ENCODE results near the gene SELENON. TPM values are rescaled to one million over a fixed set of nuclear protein-coding genes. Genes with fewer than 3 reads are reported as not detected.

The SELENON gene
- total and polyA plus RNA-seq, 9 of the 15 experiments (the other 6 are each of a cell fraction or from before 2014, with no cell fraction given), result 0.43 to 26.7 (median 7.0) TPM

DNA sequence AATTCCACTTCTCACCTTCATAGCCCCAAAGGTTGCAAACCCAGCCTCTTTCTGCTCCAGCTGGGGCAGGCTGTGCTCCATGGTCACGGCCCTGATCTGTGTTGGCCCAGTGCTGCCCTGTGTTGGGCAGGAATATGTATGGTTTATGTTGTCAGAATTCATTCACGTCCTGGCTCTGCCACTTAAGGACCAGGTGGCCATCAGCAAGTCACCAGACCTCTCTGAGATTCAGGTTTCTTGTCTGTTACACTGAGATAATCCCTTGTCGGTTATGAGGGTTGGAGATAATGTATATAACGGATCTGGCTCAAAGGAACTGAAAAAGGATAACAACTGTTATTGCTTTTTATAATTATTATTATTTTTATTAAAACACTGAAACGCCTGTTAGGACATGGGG is 39.1 kb upstream of the SELENON start (continued):
- TF ChIP-seq FOXM1 (IDR thresholded peaks at IDR 0.05; ENCODE audit: low read depth) (peak; percentile 95), FOXM1 (CRISPR knock-in tag; IDR thresholded peaks at IDR 0.05; ENCODE audit: low read depth) (no peak), PML (IDR thresholded peaks at IDR 0.05; ENCODE audit: low read length) (peak; percentile 97), NFRKB (IDR thresholded peaks at IDR 0.05; ENCODE audit: low read depth) (no peak), NFYB (IDR thresholded peaks at IDR 0.05; ENCODE audit: extremely low read depth, insufficient read length) (no peak), POLR2H (tag; IDR thresholded peaks at IDR 0.05; ENCODE audit: low read depth) (no peak), CC2D1A (IDR thresholded peaks at IDR 0.05) (peak; percentile 78), KLF16 (IDR thresholded peaks at IDR 0.05) (peak; percentile 97), HDAC1 (IDR thresholded peaks at IDR 0.05) (peak in 1 of 2 experiments; percentile 78; a peak in 2 of 4 replicates), IFI16 (CRISPR knock-in tag; IDR thresholded peaks at IDR 0.05) (no peak), ZNF696 (CRISPR knock-in tag; conservative IDR thresholded peaks at IDR 0.05) (no peak), CTBP1 (IDR thresholded peaks at IDR 0.05; ENCODE audit: borderline replicate concordance) (peak; percentile 75), PYGO2 (tag; IDR thresholded peaks at IDR 0.05) (no peak), GTF2F1 (IDR thresholded peaks at IDR 0.05; ENCODE audit: low read depth, low read length) (no peak), NCOR1 (IDR thresholded peaks at IDR 0.05) (peak; percentile 91), TBL1XR1 (IDR thresholded peaks at IDR 0.05; ENCODE audit: low read length in 2 of 2) (peak in 1 of 2 experiments; percentile 78; a peak in 1 of 4 replicates), HDAC3 (IDR thresholded peaks at IDR 0.05; ENCODE audit: borderline replicate concordance, partially characterized antibody) (peak; percentile 79), ARNT (IDR thresholded peaks at IDR 0.05) (peak in 1 of 2 experiments; percentile 52; a peak in 1 of 4 replicates), ZC3H8 (IDR thresholded peaks at IDR 0.05) (no peak), ZNF766 (CRISPR knock-in tag; conservative IDR thresholded peaks at IDR 0.05) (peak; percentile 85)
- TF ChIP-seq, protein P1, sequence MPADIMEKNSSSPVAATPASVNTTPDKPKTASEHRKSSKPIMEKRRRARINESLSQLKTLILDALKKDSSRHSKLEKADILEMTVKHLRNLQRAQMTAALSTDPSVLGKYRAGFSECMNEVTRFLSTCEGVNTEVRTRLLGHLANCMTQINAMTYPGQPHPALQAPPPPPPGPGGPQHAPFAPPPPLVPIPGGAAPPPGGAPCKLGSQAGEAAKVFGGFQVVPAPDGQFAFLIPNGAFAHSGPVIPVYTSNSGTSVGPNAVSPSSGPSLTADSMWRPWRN (IDR thresholded peaks at IDR 0.05; ENCODE audit: low read depth), result peak; percentile 73; the same call in 1 of the 2 replicates
- TF ChIP-seq, protein P2, sequence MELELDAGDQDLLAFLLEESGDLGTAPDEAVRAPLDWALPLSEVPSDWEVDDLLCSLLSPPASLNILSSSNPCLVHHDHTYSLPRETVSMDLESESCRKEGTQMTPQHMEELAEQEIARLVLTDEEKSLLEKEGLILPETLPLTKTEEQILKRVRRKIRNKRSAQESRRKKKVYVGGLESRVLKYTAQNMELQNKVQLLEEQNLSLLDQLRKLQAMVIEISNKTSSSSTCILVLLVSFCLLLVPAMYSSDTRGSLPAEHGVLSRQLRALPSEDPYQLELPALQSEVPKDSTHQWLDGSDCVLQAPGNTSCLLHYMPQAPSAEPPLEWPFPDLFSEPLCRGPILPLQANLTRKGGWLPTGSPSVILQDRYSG (tag; conservative IDR thresholded peaks at IDR 0.05; ENCODE audit: low read depth), result 0 out of 2 replicates have a peak, but pooled peaks have one; percentile 22
- TF ChIP-seq, protein P3, sequence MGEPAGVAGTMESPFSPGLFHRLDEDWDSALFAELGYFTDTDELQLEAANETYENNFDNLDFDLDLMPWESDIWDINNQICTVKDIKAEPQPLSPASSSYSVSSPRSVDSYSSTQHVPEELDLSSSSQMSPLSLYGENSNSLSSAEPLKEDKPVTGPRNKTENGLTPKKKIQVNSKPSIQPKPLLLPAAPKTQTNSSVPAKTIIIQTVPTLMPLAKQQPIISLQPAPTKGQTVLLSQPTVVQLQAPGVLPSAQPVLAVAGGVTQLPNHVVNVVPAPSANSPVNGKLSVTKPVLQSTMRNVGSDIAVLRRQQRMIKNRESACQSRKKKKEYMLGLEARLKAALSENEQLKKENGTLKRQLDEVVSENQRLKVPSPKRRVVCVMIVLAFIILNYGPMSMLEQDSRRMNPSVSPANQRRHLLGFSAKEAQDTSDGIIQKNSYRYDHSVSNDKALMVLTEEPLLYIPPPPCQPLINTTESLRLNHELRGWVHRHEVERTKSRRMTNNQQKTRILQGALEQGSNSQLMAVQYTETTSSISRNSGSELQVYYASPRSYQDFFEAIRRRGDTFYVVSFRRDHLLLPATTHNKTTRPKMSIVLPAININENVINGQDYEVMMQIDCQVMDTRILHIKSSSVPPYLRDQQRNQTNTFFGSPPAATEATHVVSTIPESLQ (CRISPR knock-in tag; IDR thresholded peaks at IDR 0.05), result no peak
- TF ChIP-seq, protein P4, sequence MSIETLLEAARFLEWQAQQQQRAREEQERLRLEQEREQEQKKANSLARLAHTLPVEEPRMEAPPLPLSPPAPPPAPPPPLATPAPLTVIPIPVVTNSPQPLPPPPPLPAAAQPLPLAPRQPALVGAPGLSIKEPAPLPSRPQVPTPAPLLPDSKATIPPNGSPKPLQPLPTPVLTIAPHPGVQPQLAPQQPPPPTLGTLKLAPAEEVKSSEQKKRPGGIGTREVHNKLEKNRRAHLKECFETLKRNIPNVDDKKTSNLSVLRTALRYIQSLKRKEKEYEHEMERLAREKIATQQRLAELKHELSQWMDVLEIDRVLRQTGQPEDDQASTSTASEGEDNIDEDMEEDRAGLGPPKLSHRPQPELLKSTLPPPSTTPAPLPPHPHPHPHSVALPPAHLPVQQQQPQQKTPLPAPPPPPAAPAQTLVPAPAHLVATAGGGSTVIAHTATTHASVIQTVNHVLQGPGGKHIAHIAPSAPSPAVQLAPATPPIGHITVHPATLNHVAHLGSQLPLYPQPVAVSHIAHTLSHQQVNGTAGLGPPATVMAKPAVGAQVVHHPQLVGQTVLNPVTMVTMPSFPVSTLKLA (conservative IDR thresholded peaks at IDR 0.05), result 0 out of 4 replicates have a peak, but pooled peaks of 1 of the 2 experiments have one; percentile 22
- TF ChIP-seq, protein P5, sequence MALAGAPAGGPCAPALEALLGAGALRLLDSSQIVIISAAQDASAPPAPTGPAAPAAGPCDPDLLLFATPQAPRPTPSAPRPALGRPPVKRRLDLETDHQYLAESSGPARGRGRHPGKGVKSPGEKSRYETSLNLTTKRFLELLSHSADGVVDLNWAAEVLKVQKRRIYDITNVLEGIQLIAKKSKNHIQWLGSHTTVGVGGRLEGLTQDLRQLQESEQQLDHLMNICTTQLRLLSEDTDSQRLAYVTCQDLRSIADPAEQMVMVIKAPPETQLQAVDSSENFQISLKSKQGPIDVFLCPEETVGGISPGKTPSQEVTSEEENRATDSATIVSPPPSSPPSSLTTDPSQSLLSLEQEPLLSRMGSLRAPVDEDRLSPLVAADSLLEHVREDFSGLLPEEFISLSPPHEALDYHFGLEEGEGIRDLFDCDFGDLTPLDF (CRISPR knock-in tag; IDR thresholded peaks at IDR 0.05), result no peak

Measured in K562 (cell line).